NB4 (cell line): Measurements from ENCODE around the gene NXF1.

Experiments used
- DNase-seq: peaks from one replicate; pipeline ENCODE4 v3.0.0; 2010; ENCODE audit warnings: low read depth
- H3K4me3 ChIP-seq: one replicate; pipeline ENCODE4 v1.5.1; 2011; ENCODE audit warnings: mild to moderate bottlenecking, low read depth, low read length, moderate library complexity
- MYC ChIP-seq: IDR thresholded peaks from 2 replicates; pipeline ENCODE4 v1.6.1; 2011; ENCODE audit warnings: low read depth, low read length
- POLR2A ChIP-seq: IDR thresholded peaks from 2 replicates; pipeline ENCODE4 v1.6.1; 2011; ENCODE audit warnings: mild to moderate bottlenecking; ENCODE audit not compliant: insufficient read length; ENCODE audit errors: extremely low read depth
- TF ChIP-seq, protein P1 (sequence below): IDR thresholded peaks from 2 replicates; pipeline ENCODE4 v1.6.1; 2011; ENCODE audit warnings: low read depth, low read length
- TF ChIP-seq, protein P2 (sequence below): IDR thresholded peaks from one replicate; pipeline ENCODE4 v1.5.1; 2012; ENCODE audit warnings: low read depth, low read length

Gene NXF1

DNA sequence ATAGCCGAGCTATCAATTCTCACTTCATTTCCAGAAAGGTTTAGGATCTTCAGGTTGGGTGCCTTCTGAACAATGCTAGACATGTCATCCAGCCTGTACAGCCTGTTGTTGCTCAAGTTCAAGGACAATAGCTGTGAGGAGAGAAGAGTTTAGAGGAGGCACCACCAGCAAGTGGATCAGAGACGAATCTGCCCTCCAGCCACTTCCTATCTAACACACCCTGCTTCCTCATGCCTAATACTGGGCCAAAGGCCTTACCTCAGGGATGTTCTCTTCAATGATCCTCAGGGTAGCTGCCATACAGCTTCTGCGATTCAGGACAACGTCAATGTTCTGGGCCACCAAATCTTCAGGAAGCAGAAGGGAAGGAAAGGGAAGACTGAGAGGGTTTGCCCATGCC is 4.2 kb downstream of the NXF1 start:
- H3K4me3 ChIP-seq: no peak overlapping the region
- DNase-seq: no peak
- TF ChIP-seq, protein P1, sequence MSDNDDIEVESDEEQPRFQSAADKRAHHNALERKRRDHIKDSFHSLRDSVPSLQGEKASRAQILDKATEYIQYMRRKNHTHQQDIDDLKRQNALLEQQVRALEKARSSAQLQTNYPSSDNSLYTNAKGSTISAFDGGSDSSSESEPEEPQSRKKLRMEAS: no peak
- no peak for TF ChIP-seq MYC
- no peak for TF ChIP-seq POLR2A
- TF ChIP-seq, protein P2, sequence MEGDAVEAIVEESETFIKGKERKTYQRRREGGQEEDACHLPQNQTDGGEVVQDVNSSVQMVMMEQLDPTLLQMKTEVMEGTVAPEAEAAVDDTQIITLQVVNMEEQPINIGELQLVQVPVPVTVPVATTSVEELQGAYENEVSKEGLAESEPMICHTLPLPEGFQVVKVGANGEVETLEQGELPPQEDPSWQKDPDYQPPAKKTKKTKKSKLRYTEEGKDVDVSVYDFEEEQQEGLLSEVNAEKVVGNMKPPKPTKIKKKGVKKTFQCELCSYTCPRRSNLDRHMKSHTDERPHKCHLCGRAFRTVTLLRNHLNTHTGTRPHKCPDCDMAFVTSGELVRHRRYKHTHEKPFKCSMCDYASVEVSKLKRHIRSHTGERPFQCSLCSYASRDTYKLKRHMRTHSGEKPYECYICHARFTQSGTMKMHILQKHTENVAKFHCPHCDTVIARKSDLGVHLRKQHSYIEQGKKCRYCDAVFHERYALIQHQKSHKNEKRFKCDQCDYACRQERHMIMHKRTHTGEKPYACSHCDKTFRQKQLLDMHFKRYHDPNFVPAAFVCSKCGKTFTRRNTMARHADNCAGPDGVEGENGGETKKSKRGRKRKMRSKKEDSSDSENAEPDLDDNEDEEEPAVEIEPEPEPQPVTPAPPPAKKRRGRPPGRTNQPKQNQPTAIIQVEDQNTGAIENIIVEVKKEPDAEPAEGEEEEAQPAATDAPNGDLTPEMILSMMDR: no peak

DNA sequence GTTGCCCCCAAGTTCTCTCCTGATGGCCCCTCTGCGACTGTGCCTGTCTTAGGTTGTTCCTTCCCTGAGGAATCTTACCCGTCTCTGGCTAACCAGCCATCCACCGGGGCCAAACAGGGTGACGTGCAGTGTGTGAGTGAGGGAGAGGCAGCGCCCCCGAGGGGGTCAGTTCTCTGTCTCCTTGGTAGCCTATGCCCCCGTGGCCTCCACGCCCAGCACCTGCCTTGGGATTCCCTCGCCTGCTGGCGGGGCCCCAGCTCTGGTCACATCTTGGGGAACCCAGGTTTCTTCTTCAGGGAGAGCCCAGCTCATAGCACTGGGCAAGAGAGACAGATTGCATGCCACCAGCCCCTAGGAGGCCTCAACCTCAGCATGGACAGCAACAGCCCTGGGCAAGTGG is 5.8 kb downstream of the NXF1 start:
- TF ChIP-seq POLR2A (no peak), MYC (no peak)
- TF ChIP-seq, protein P2: no peak
- TF ChIP-seq, protein P1: no peak
- DNase-seq: no peak

DNA sequence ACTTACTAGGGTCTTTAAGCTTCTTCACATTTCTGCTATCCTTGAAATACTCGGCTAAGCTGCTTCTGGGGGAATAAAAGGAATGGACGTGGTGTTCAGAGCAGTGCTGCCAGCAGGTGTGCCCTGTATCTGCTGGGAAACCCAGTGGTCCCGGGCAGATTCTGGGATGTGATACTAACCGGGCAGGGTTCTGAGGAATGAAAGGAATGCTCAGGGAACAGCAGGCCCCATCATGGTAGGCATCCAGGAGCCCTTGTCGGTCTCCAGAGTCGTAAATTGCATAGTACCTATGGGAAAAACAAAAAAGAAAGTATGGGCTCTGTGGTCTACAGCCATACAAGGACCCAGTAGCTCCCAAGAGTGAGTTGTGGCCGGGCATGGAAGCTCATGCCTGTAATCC is 9.0 kb downstream of the NXF1 start:
- H3K4me3 ChIP-seq: no peak overlapping the region
- no peak for DNase-seq
- TF ChIP-seq, protein P1: no peak
- TF ChIP-seq, protein P2: no peak
- TF ChIP-seq POLR2A: no peak
- no peak for TF ChIP-seq MYC

More for the DNA sequence above, 5.8 kb downstream of the NXF1 start:
- no peak overlapping the region for H3K4me3 ChIP-seq

DNA sequence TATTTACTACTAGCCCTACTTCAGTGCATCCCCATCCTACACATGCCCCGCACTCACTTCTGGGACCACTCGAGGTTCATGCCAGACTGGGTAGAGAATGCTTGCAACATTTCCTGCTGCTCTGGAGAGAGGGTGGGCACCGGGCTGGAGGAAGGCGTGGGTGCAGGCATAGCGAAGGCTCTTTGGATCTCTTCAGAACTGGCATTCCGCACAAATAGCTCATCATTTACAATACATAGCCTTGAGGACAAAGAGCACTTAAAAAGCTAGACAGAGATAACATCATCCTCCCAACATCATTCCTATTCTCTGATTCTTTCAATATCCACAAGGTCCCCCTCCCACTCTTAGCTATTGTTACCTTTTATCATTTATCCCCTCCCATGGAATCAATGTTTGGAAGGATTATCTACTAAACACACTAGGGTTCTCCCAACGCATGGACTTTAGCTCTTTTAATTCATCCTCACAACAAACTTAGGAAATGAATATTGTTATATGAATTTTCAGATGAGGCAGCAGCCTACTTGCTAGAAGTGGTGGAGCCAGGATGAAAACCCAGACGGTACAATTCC is 11.0 kb downstream of the NXF1 start:
- TF ChIP-seq, protein P2: no peak
- TF ChIP-seq, protein P1: no peak
- TF ChIP-seq POLR2A (no peak), MYC (no peak)
- H3K4me3 ChIP-seq: no peak overlapping the region
- no peak for DNase-seq

DNA sequence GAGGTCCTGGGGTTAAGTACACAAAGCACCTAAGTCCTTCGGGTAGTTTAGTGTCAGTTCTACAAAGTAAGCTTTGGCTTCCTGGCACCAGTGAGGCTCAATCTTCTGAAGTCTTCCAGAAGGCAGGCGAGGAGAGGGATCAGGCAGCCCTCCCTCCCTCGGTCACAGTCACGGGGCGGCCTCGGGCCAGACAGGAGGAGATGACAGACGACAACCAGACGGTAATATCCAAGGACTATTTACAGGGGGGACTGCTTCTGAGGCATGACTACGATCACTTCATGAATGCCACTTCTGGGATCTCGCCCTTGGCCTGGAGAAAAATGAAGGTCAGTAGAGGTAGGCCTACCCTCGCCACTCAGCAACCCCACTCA is 13.1 kb downstream of the NXF1 start:
- no peak for TF ChIP-seq MYC
- TF ChIP-seq, protein P1: no peak
- TF ChIP-seq, protein P2: no peak
- no peak for TF ChIP-seq POLR2A
- DNase-seq: peak; percentile 43
- peak overlapping the region; percentile 12 for H3K4me3 ChIP-seq
